PFSK-1 (cell line): ENCODE measurements around the gene MIDN.

ENCODE experiments used
- FOXP2 ChIP-seq: optimal IDR thresholded peaks from 2 replicates; pipeline ENCODE3; 2011; ENCODE audit warnings: borderline replicate concordance, control low read depth, inconsistent platforms; ENCODE audit not compliant: insufficient read depth; ENCODE audit errors: extremely low read length, extremely low read depth
- POLR2AphosphoS5 ChIP-seq: IDR thresholded peaks from 2 replicates; pipeline ENCODE4 v1.6.1; 2012; ENCODE audit warnings: low read depth, mild to moderate bottlenecking, control low read depth, low read length, moderate library complexity
- SIN3A ChIP-seq: IDR thresholded peaks from 2 replicates; pipeline ENCODE4 v1.6.1; 2012; ENCODE audit warnings: mild to moderate bottlenecking, low read length, moderate library complexity, borderline replicate concordance; ENCODE audit not compliant: insufficient read depth
- TAF1 ChIP-seq: IDR thresholded peaks from 2 replicates; pipeline ENCODE4 v1.6.1; 2012; ENCODE audit warnings: low read length, control low read depth, borderline replicate concordance; ENCODE audit not compliant: insufficient read depth
- TF ChIP-seq, protein P1 (sequence below), 2 experiments: IDR thresholded peaks; 2 replicates each; pipeline versions ENCODE4 v1.6.1 to v1.8.0; 2011 to 2012; ENCODE audit warnings: low read depth in 2 of 2, low read length in 2 of 2, control low read depth in 1 of 2, inconsistent platforms in 1 of 2, mild to moderate bottlenecking in 1 of 2, moderate library complexity in 1 of 2; ENCODE audit not compliant: insufficient read depth in 1 of 2

The MIDN gene

GRCh38 chr19:1243768-1244692 is 4.4 kb upstream of the MIDN start:
- TF ChIP-seq SIN3A (no peak), POLR2AphosphoS5 (no peak), FOXP2 (no peak), TAF1 (no peak)
- TF ChIP-seq, protein P1, sequence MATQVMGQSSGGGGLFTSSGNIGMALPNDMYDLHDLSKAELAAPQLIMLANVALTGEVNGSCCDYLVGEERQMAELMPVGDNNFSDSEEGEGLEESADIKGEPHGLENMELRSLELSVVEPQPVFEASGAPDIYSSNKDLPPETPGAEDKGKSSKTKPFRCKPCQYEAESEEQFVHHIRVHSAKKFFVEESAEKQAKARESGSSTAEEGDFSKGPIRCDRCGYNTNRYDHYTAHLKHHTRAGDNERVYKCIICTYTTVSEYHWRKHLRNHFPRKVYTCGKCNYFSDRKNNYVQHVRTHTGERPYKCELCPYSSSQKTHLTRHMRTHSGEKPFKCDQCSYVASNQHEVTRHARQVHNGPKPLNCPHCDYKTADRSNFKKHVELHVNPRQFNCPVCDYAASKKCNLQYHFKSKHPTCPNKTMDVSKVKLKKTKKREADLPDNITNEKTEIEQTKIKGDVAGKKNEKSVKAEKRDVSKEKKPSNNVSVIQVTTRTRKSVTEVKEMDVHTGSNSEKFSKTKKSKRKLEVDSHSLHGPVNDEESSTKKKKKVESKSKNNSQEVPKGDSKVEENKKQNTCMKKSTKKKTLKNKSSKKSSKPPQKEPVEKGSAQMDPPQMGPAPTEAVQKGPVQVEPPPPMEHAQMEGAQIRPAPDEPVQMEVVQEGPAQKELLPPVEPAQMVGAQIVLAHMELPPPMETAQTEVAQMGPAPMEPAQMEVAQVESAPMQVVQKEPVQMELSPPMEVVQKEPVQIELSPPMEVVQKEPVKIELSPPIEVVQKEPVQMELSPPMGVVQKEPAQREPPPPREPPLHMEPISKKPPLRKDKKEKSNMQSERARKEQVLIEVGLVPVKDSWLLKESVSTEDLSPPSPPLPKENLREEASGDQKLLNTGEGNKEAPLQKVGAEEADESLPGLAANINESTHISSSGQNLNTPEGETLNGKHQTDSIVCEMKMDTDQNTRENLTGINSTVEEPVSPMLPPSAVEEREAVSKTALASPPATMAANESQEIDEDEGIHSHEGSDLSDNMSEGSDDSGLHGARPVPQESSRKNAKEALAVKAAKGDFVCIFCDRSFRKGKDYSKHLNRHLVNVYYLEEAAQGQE (IDR thresholded peaks at IDR 0.05; ENCODE audit: insufficient read depth in 1 of 2, low read depth in 2 of 2, low read length in 2 of 2) = no peak

GRCh38 chr19:1244693-1245451 is 3.5 kb upstream of the MIDN start:
- TF ChIP-seq SIN3A = no peak
- TF ChIP-seq TAF1 = no peak
- TF ChIP-seq, protein P1 (IDR thresholded peaks at IDR 0.05; ENCODE audit: insufficient read depth in 1 of 2, low read depth in 2 of 2, low read length in 2 of 2) = no peak
- no peak for TF ChIP-seq FOXP2
- TF ChIP-seq POLR2AphosphoS5 = no peak; the same call in 1 of the 2 replicates

DNA sequence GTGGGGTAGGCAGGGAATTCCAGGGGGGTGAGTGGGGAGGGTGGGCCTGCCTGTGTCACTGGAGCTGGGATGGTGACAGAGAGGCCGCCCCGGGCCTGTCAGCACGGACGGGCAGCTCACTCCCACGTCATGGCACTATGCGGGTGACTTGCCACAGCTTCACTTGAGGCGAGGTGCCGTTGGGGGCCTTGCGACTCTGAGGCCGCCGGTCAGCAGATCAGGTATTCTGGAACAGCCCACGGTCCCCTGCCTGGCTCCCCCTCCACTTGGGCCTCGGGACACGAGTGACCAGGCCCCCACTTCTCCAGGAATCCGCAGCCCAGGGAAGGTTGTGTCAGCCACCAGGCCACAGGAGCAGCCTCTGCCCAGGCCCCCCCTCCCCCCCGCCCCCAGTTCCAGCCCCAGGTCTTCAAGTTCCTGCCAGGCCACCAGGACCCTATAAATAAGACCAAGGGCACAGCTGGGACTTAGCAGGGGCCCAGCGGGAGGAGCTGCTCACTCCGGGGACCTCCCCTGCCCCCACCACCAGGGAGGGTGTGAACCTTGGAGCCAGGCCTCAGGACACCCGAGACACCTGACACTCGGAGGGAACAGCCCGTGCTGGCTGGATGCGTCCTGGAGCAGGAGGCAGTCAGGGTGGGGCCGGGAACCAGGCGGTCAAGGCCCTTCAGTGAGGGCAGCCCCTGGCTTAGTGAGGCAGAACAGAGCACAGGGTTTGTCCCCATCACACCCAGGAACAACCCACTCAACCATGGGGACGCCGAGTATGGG is 2.7 kb upstream of the MIDN start:
- TF ChIP-seq TAF1 (no peak), SIN3A (no peak), POLR2AphosphoS5 (no peak), FOXP2 (no peak)
- TF ChIP-seq, protein P1 (IDR thresholded peaks at IDR 0.05; ENCODE audit: insufficient read depth in 1 of 2, low read depth in 2 of 2, low read length in 2 of 2) = no peak

DNA sequence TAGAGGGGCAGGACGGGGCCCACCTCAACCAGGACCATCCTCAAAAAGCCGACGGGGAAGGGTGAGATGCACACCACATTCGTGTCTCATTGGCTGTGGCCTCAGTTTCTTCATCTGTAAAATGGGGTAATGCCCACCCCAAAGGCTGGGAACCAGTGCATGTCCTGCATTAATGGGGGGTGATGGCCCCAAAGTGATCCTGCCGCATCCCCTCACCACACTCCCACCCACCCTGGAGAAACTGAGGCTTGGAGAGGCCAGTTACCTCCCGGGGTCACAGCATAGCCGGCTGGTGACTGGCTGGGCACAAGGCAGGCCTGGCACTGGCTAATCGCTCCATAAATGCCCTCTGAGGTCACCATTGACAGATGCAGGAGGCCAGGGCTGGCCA is 640 bp upstream of the MIDN start:
- TF ChIP-seq SIN3A (no peak), FOXP2 (no peak), POLR2AphosphoS5 (no peak), TAF1 (no peak)
- TF ChIP-seq, protein P1 (IDR thresholded peaks at IDR 0.05; ENCODE audit: insufficient read depth in 1 of 2, low read depth in 2 of 2, low read length in 2 of 2) = no peak
